Coronary artery (tissue), 2 donors: Measurements from ENCODE around the gene FAR1.

Experiments
- DNase-seq: peaks from one replicate; pipeline ENCODE4 v3.0.0-alpha.2; 2017; ENCODE audit warnings: low spot score
- H3K27ac ChIP-seq, 2 donors: fragments of 200-600 bp; sonication (generic); one replicate each; pipeline ENCODE4 v1.5.1; 2016 to 2019
- H3K4me3 ChIP-seq: fragments of 200-600 bp; sonication (generic); 2 replicates; pipeline ENCODE4 v1.5.1; 2016; ENCODE audit warnings: mild to moderate bottlenecking, moderate library complexity
- CTCF ChIP-seq: fragments of 200-600 bp; sonication (generic); IDR thresholded peaks from one replicate; pipeline ENCODE4 v1.5.1; 2019; ENCODE audit warnings: antibody characterized with exemption

The FAR1 gene

DNA sequence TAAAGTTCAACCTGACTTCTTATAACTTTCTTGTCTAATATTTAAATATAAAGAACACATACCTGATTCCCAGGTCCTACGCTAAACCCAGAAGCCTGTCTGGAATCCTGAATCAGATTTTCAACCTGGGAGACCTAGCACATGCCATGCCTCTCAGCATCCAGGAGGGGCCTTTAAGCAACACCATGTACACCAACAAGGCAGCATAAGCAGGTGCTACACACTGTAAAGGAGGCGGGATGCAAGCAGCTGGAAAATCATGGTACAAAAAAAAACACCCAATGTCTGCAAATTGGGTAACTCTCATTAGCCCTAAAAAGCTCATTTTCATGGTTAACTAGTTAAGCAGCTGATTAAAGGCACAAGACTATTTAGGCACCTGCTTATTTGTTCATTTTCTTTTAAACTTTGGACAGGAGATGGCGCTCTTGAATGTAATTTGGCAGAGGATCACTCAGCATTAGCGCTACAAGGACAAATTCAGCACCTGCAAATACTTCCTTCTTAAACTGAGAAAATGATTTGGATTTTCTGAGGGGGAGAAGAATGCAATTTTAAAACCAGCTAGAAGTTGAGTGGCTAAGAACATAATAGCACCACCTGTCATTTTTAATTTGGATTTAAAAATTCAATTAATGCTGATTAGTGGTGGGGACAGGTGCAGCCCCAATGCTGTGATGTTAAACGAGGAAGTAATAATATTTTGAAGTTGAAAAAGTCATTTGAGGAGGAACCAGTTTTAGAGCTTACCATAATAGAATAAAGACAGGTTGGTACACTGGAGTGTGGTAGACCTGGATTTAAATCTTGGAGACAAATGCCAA lies 104.0 kb downstream of the FAR1 start:
- Histone ChIP-seq H3K4me3 (no peak overlapping the region), H3K27ac (no peak overlapping the region)
- DNase-seq, result no peak
- no peak for TF ChIP-seq CTCF

GRCh38 chr11:13775471-13775870 lies 107.0 kb downstream of the FAR1 start:
- no peak for DNase-seq
- no peak for TF ChIP-seq CTCF
- Histone ChIP-seq H3K27ac (no peak overlapping the region), H3K4me3 (no peak overlapping the region)

DNA sequence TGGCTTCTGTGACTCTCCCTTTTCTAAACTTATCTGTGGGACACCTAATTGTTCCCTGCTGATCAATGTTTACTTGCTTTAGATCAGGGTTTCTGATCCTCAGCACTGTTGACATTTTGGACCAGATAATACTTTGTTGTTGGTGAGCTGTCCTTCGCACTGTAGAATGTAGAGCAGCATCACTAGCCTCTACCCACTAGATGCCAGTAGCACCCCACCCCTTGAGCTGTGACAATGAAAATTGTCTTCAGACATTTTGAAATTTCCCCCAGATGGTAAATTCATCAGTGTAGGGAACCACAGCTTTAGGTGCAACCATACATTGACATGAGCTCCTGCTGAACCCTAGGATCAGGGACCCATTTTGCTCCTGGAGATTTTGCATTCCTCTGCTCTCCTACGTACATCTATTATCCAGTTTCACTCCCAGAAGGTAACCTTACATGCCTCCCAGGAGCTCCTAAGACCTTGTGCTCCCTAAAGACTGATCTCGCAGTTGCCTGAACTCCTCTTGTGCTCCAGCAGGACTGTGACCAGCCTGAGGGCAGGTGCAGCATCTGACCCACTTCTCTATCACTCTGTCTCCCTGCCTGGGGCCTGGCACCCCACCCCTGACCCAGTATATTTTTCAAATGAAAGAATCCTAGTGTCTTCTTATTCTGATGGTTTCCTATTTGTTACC lies 107.8 kb downstream of the FAR1 start:
- DNase-seq, result no peak
- Histone ChIP-seq H3K4me3 (no peak overlapping the region), H3K27ac (no peak overlapping the region)
- TF ChIP-seq CTCF, result no peak

- TF ChIP-seq CTCF, result no peak
- no peak overlapping the region for H3K4me3 ChIP-seq
- H3K27ac ChIP-seq, result no peak overlapping the region
- DNase-seq, result no peak
Observed at GRCh38 chr11:13777341-13777985, 109.0 kb downstream of the FAR1 start.

DNA sequence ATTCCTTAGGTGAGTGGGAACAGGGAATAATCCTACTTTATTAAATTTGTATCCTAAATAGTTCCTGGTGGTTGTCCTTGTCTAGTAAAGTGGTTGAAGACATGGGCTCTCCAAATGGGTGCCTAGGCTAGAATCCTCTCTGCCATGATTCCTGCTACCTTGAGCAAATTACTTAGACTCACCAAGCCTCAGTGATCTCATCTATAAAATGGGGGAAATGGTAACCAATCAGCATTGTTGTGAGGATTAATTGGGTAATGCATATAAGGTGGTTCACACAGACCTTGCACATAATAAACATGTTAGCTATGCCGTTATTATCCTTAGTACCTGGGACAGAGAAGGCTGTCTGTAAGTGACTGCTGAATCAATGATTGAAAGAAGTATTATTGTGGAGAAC lies 109.9 kb downstream of the FAR1 start:
- Histone ChIP-seq H3K4me3 (no peak overlapping the region), H3K27ac (no peak overlapping the region)
- no peak for DNase-seq
- TF ChIP-seq CTCF, result no peak

DNA sequence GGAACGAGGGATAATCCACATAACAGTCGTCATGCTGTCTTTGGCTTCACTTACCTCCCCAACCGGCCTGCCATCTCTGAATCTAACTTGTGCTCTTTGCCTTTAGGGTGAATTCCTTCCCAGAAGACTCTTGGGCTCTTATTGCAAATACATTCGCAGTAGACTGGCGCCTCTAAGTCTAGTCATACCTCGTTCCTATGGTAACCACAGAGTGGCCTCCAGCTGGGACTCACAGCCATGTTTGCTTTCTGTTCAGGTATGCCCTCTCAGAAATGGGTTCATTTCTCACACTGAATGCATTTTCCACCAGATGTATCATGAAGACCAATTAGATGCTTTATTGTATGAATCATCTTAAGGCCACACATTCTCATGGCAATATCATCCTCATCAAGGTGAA lies 112.7 kb downstream of the FAR1 start:
- Histone ChIP-seq H3K4me3 (no peak overlapping the region), H3K27ac (no peak overlapping the region)
- TF ChIP-seq CTCF, result no peak
- no peak for DNase-seq
